ENCODE measurements around the gene CRTC3. TPM values are rescaled to one million over a fixed set of nuclear protein-coding genes. Genes with fewer than 3 reads are reported as not detected.

The CRTC3 gene
- total and polyA plus RNA-seq, 2 donors (not counting 3 experiments of a cell fraction or from before 2014, with no cell fraction given), result 16.2 to 26.4 TPM

DNA sequence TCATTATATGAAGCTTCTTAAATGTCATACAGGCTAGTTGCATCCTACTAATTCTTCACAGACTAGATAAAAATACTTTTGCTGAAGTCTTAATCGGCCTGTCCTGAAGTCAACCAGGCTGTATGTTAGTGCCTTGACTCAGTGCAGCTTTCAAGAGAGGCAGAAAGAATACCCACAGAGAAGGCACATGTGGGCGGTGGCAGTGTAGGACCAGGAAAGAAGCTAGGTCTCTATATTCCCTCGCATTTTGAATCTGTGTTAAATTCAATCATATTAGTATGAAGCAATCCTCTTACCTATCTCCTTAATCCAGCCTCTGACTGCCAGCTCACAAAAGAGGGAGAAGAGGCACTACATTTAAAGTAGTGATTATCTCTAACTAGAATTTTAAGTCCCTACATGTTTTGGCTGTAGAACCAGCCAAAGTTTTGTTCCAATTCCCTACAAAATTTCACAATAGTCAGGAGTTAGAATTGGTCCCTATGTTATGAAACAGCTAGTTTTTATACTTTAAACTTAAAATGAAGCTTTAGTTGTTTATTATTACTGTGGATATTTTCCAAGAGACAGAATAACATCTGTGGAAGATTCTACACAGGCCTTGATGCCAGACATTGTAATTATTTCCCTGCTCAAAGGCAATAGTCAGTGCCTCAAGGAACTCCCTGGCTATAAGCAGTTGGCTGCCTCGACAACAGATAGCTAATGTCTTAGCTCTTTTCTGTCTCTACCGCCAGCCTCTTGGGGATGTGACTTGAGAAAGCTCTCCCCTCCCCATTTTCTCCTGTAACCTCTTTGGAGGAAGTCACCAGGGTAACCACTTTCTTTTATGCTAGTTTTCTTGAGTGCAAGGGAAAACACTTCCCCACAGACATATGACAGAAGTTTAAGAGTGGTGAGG lies 31.9 kb downstream of the CRTC3 start:
- peaks cover 16% of the 10 kb centered on the region for H3K4me1 ChIP-seq (ENCODE audit: control insufficient read depth, extremely low read depth, insufficient read depth, low read length)
- H3K9me1 ChIP-seq (replicated peaks; ENCODE audit: control insufficient read depth, extremely low read depth, insufficient read depth, low read length), result no peaks in the 10 kb centered on the region
- no peaks in the 10 kb centered on the region for H3K27me3 ChIP-seq (ENCODE audit: control insufficient read depth in 2 of 2, insufficient read depth in 2 of 2, low read length in 2 of 2)
- dilution Hi-C loops (cut with MboI; ENCODE audit: extremely low pct_ligation_motif_present, low sequenced_read_pairs) (no loop called here), intact Hi-C loops (cut with micrococcal nuclease) (no loop called here)
- H3K79me2 ChIP-seq (ENCODE audit: control insufficient read depth, insufficient read depth, low read length), result peaks cover 4% of the 10 kb centered on the region
- no peak overlapping the region for H3K9ac ChIP-seq (replicated peaks; ENCODE audit: extremely low read depth, insufficient read depth, low read length)
- no TSS peak for BruUV-seq (replicated peaks)
- no peak overlapping the region for H3K4me3 ChIP-seq (replicated peaks in 1 of 3; ENCODE audit: insufficient read depth in 1 of 3, low read depth in 1 of 3, low read length in 3 of 3)
- H3K27ac ChIP-seq (ENCODE audit: insufficient read depth, low read depth, low read length), result no peak overlapping the region
- TF ChIP-seq, protein P1, sequence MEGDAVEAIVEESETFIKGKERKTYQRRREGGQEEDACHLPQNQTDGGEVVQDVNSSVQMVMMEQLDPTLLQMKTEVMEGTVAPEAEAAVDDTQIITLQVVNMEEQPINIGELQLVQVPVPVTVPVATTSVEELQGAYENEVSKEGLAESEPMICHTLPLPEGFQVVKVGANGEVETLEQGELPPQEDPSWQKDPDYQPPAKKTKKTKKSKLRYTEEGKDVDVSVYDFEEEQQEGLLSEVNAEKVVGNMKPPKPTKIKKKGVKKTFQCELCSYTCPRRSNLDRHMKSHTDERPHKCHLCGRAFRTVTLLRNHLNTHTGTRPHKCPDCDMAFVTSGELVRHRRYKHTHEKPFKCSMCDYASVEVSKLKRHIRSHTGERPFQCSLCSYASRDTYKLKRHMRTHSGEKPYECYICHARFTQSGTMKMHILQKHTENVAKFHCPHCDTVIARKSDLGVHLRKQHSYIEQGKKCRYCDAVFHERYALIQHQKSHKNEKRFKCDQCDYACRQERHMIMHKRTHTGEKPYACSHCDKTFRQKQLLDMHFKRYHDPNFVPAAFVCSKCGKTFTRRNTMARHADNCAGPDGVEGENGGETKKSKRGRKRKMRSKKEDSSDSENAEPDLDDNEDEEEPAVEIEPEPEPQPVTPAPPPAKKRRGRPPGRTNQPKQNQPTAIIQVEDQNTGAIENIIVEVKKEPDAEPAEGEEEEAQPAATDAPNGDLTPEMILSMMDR (IDR thresholded peaks at IDR 0.05; ENCODE audit: extremely low read depth in 1 of 2, insufficient read depth in 1 of 2, low read depth in 1 of 2, low read length in 2 of 2), result no peak
- TF ChIP-seq MYC (IDR thresholded peaks at IDR 0.05; ENCODE audit: low read depth, low read length) (no peak), POLR2A (IDR thresholded peaks at IDR 0.05; ENCODE audit: low read depth, low read length) (no peak), FOS (IDR thresholded peaks at IDR 0.05; ENCODE audit: borderline replicate concordance, insufficient read depth, low read length) (no peak), GATA2 (IDR thresholded peaks at IDR 0.05; ENCODE audit: insufficient read depth, insufficient read length, low read depth, low read length) (no peak), JUN (IDR thresholded peaks at IDR 0.05; ENCODE audit: borderline replicate concordance, insufficient read depth, insufficient read length, low read depth) (no peak), POLR2AphosphoS5 (IDR thresholded peaks at IDR 0.05; ENCODE audit: insufficient read depth, low read depth, low read length) (no peak), EZH2 (IDR thresholded peaks at IDR 0.05; ENCODE audit: borderline replicate concordance, low read depth, low read length, severe bottlenecking) (no peak)
- TF ChIP-seq, protein P2, sequence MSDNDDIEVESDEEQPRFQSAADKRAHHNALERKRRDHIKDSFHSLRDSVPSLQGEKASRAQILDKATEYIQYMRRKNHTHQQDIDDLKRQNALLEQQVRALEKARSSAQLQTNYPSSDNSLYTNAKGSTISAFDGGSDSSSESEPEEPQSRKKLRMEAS (IDR thresholded peaks at IDR 0.05; ENCODE audit: insufficient read depth, insufficient read length), result no peak
- H3K9me3 ChIP-seq (replicated peaks; ENCODE audit: control insufficient read depth, insufficient read depth, low read length), result no peaks in the 10 kb centered on the region
- no peak for FAIRE-seq
- H3K36me3 ChIP-seq (ENCODE audit: control insufficient read depth in 2 of 2, extremely low read depth in 1 of 2, insufficient read depth in 2 of 2, low read length in 2 of 2), result no peaks in the 10 kb centered on the region
- ChIA-PET POLR2A (no interaction called here), CTCF (interaction anchor here (0.6 to 1.5 kb wide), 3 partner anchors 10 to 65 kb away, joined by 3 to 10 read pairs (median 4); no protein-coding TSS in a partner anchor)
- peaks cover 2% of the 10 kb centered on the region for H4K20me1 ChIP-seq (replicated peaks; ENCODE audit: control insufficient read depth, extremely low read depth, insufficient read depth, low read length)
- no peak overlapping the region for H2AFZ ChIP-seq (ENCODE audit: low read depth, low read length)
- DNase-seq (ENCODE audit: low read depth, low spot score), result no peak
- H3K4me2 ChIP-seq (ENCODE audit: insufficient read depth, low read length), result no peak overlapping the region
